SH-SY5Y (cell line): Measurements from ENCODE around the gene GFPT2.

ENCODE experiments used
- GATA2 ChIP-seq: IDR thresholded peaks from 2 replicates; pipeline ENCODE4 v1.6.1; 2011; ENCODE audit warnings: mild to moderate bottlenecking, low read depth, low read length
- GATA3 ChIP-seq: IDR thresholded peaks from 2 replicates; pipeline ENCODE4 v1.6.1; 2011; ENCODE audit warnings: low read depth, mild to moderate bottlenecking, low read length, moderate library complexity

GRCh38 chr5:180382926-180383325 lies 29.8 kb upstream of the GFPT2 start:
- TF ChIP-seq GATA3 = no peak
- no peak for TF ChIP-seq GATA2
